ENCODE measurements around the gene COL4A6. TPM values are rescaled to one million over a fixed set of nuclear protein-coding genes. Genes with fewer than 3 reads are reported as not detected.

COL4A6 gene
- total and polyA plus RNA-seq, 2 donors (not counting 3 experiments of a cell fraction or from before 2014, with no cell fraction given) = 0.49 to 0.62 TPM

GRCh38 chrX:108435261-108435660, 3.0 kb downstream of the COL4A6 start:
- ChIA-PET CTCF (interaction anchor here (0.8 to 1.6 kb wide), 4 partner anchors 55 to 235 kb away, joined by 3 to 4 read pairs (median 3); no protein-coding TSS in a partner anchor), POLR2A (no interaction called here)
- H3K79me2 ChIP-seq (ENCODE audit: control insufficient read depth, insufficient read depth, low read length) = no peaks in the 10 kb centered on the region
- H3K9me1 ChIP-seq (replicated peaks; ENCODE audit: control insufficient read depth, extremely low read depth, insufficient read depth, low read length) = no peaks in the 10 kb centered on the region
- FAIRE-seq (no peak), DNase-seq (ENCODE audit: low read depth, low spot score) (no peak)
- no peak overlapping the region for H3K4me3 ChIP-seq (replicated peaks in 1 of 3; ENCODE audit: insufficient read depth in 1 of 3, low read depth in 1 of 3, low read length in 3 of 3)
- intact Hi-C loops (cut with micrococcal nuclease) (no loop called here), dilution Hi-C loops (cut with MboI; ENCODE audit: extremely low pct_ligation_motif_present, low sequenced_read_pairs) (no loop called here)
- no peak for TF ChIP-seq MAX (IDR thresholded peaks at IDR 0.05; ENCODE audit: insufficient read depth, insufficient read length)
- TF ChIP-seq GATA2 (IDR thresholded peaks at IDR 0.05; ENCODE audit: insufficient read depth, insufficient read length, low read depth, low read length) = no peak
- no peak for TF ChIP-seq POLR2A (IDR thresholded peaks at IDR 0.05; ENCODE audit: low read depth, low read length)
- TF ChIP-seq MYC (IDR thresholded peaks at IDR 0.05; ENCODE audit: low read depth, low read length) = no peak
- TF ChIP-seq FOS (IDR thresholded peaks at IDR 0.05; ENCODE audit: borderline replicate concordance, insufficient read depth, low read length) = no peak
- TF ChIP-seq EZH2 (IDR thresholded peaks at IDR 0.05; ENCODE audit: borderline replicate concordance, low read depth, low read length, severe bottlenecking) = no peak
- TF ChIP-seq CTCF (IDR thresholded peaks at IDR 0.05; ENCODE audit: extremely low read depth in 1 of 2, insufficient read depth in 1 of 2, low read depth in 1 of 2, low read length in 2 of 2) = no peak
- no peak for TF ChIP-seq JUN (IDR thresholded peaks at IDR 0.05; ENCODE audit: borderline replicate concordance, insufficient read depth, insufficient read length, low read depth)
- H3K9me3 ChIP-seq (replicated peaks; ENCODE audit: control insufficient read depth, insufficient read depth, low read length) = no peaks in the 10 kb centered on the region
- no peaks in the 10 kb centered on the region for H3K36me3 ChIP-seq (ENCODE audit: control insufficient read depth in 2 of 2, extremely low read depth in 1 of 2, insufficient read depth in 2 of 2, low read length in 2 of 2)
- peaks cover 0 to 2% of the 10 kb centered on the region in 2 experiments for H3K27me3 ChIP-seq (ENCODE audit: control insufficient read depth in 2 of 2, insufficient read depth in 2 of 2, low read length in 2 of 2)
- H3K27ac ChIP-seq (ENCODE audit: insufficient read depth, low read depth, low read length) = no peak overlapping the region
- H2AFZ ChIP-seq (ENCODE audit: low read depth, low read length) = no peak overlapping the region
- H3K9ac ChIP-seq (replicated peaks; ENCODE audit: extremely low read depth, insufficient read depth, low read length) = no peak overlapping the region
- no peaks in the 10 kb centered on the region for H4K20me1 ChIP-seq (replicated peaks; ENCODE audit: control insufficient read depth, extremely low read depth, insufficient read depth, low read length)
- H3K4me1 ChIP-seq (ENCODE audit: control insufficient read depth, extremely low read depth, insufficient read depth, low read length) = no peaks in the 10 kb centered on the region
- no peak overlapping the region for H3K4me2 ChIP-seq (ENCODE audit: insufficient read depth, low read length)
- BruUV-seq (replicated peaks) = no TSS peak

Data from endothelial cell of umbilical vein (primary cell).